ENCODE measurements around the gene ENO2. TPM values are rescaled to one million over a fixed set of nuclear protein-coding genes. Genes with fewer than 3 reads are reported as not detected.

Gene ENO2
- total RNA-seq, 2 donors from 2014 or later: 104 to 139 TPM

- Histone ChIP-seq H3K27ac (ENCODE audit: low read depth, low read length) (peak overlapping the region; percentile 100), H3K36me3 (ENCODE audit: control insufficient read depth, insufficient read depth, low read length) (peaks cover 24% of the 10 kb centered on the region), H3K9me3 (ENCODE audit: control insufficient read depth, low read length) (no peaks in the 10 kb centered on the region), H3K4me1 (ENCODE audit: control insufficient read depth, insufficient read depth, low read length) (peaks cover 7% of the 10 kb centered on the region), H3K27me3 (ENCODE audit: control insufficient read depth, insufficient read depth, low read length, poor library complexity, severe bottlenecking) (no peaks in the 10 kb centered on the region), H3K4me3 (ENCODE audit: low read length) (peak overlapping the region; percentile 89), H3K9ac (ENCODE audit: extremely low read depth, low read length, poor library complexity, severe bottlenecking) (peak overlapping the region; percentile 89)
- TF ChIP-seq CTCF (conservative IDR thresholded peaks at IDR 0.05): peak; percentile 99
- peaks cover 37% of the 10 kb centered on the region for H3K4me1 Mint-ChIP-seq
- 0 to 3% methylated on average over 35 to 46 of the region's 48 CpGs for WGBS, 2 experiments (ENCODE audit: insufficient coverage in 1 of 2, insufficient read length in 1 of 2)
- no peaks in the 10 kb centered on the region for H3K9me3 Mint-ChIP-seq
- DNase-seq: peak; percentile 98
- no peaks in the 10 kb centered on the region for H3K27me3 Mint-ChIP-seq (ENCODE audit: insufficient read depth)
- peaks cover 27% of the 10 kb centered on the region for H3K36me3 Mint-ChIP-seq (ENCODE audit: low read depth)
- peak overlapping the region; percentile 84 for H3K4me3 Mint-ChIP-seq
- H3K27ac Mint-ChIP-seq: peak overlapping the region; percentile 100
These were observed 30.2 kb downstream of the ENO2 start for GRCh38 chr12:6944381-6945186.

GRCh38 chr12:6945613-6946012 lies 31.2 kb downstream of the ENO2 start:
- Histone ChIP-seq H3K4me3 (ENCODE audit: low read length) (peak overlapping the region; percentile 89), H3K9me3 (ENCODE audit: control insufficient read depth, low read length) (no peaks in the 10 kb centered on the region), H3K4me1 (ENCODE audit: control insufficient read depth, insufficient read depth, low read length) (peaks cover 7% of the 10 kb centered on the region), H3K27me3 (ENCODE audit: control insufficient read depth, insufficient read depth, low read length, poor library complexity, severe bottlenecking) (no peaks in the 10 kb centered on the region), H3K9ac (ENCODE audit: extremely low read depth, low read length, poor library complexity, severe bottlenecking) (peak overlapping the region; percentile 12), H3K27ac (ENCODE audit: low read depth, low read length) (no peak overlapping the region), H3K36me3 (ENCODE audit: control insufficient read depth, insufficient read depth, low read length) (peaks cover 18% of the 10 kb centered on the region)
- H3K27ac Mint-ChIP-seq: peak overlapping the region; percentile 100
- peak; percentile 5 for TF ChIP-seq CTCF (conservative IDR thresholded peaks at IDR 0.05)
- no peaks in the 10 kb centered on the region for H3K27me3 Mint-ChIP-seq (ENCODE audit: insufficient read depth)
- H3K4me1 Mint-ChIP-seq: peaks cover 43% of the 10 kb centered on the region
- H3K4me3 Mint-ChIP-seq: peak overlapping the region; percentile 84
- WGBS, 2 experiments (ENCODE audit: insufficient coverage in 1 of 2, insufficient read length in 1 of 2): 82 to 84% methylated on average over 8 to 11 of the region's 11 CpGs
- no peak for DNase-seq
- H3K9me3 Mint-ChIP-seq: no peaks in the 10 kb centered on the region
- peaks cover 18% of the 10 kb centered on the region for H3K36me3 Mint-ChIP-seq (ENCODE audit: low read depth)

GRCh38 chr12:6946033-6946919 lies 31.9 kb downstream of the ENO2 start:
- H3K27me3 ChIP-seq (ENCODE audit: control insufficient read depth, insufficient read depth, low read length, poor library complexity, severe bottlenecking): no peaks in the 10 kb centered on the region
- Mint-ChIP-seq H3K27ac (peak overlapping the region; percentile 100), H3K36me3 (ENCODE audit: low read depth) (peaks cover 12% of the 10 kb centered on the region), H3K4me1 (peaks cover 43% of the 10 kb centered on the region), H3K9me3 (no peaks in the 10 kb centered on the region), H3K27me3 (ENCODE audit: insufficient read depth) (no peaks in the 10 kb centered on the region), H3K4me3 (peak overlapping the region; percentile 84)
- peak overlapping the region; percentile 52 for H3K9ac ChIP-seq (ENCODE audit: extremely low read depth, low read length, poor library complexity, severe bottlenecking)
- H3K9me3 ChIP-seq (ENCODE audit: control insufficient read depth, low read length): no peaks in the 10 kb centered on the region
- no peak overlapping the region for H3K27ac ChIP-seq (ENCODE audit: low read depth, low read length)
- H3K4me1 ChIP-seq (ENCODE audit: control insufficient read depth, insufficient read depth, low read length): peaks cover 7% of the 10 kb centered on the region
- DNase-seq: peak; percentile 100
- TF ChIP-seq CTCF (conservative IDR thresholded peaks at IDR 0.05): peak; percentile 21
- peak overlapping the region; percentile 89 for H3K4me3 ChIP-seq (ENCODE audit: low read length)
- 6 to 26% methylated on average over 16 to 32 of the region's 32 CpGs for WGBS, 2 experiments (ENCODE audit: insufficient coverage in 1 of 2, insufficient read length in 1 of 2)
- H3K36me3 ChIP-seq (ENCODE audit: control insufficient read depth, insufficient read depth, low read length): peaks cover 11% of the 10 kb centered on the region

Data from endodermal cell (in vitro differentiated cells).